ENCODE results near the gene MEF2B.
"Not testable (repeated sequence)": the region's sequence is repeated elsewhere in the genome, so short reads cannot be mapped to it uniquely, and the experiment has no call there.

MEF2B gene

DNA sequence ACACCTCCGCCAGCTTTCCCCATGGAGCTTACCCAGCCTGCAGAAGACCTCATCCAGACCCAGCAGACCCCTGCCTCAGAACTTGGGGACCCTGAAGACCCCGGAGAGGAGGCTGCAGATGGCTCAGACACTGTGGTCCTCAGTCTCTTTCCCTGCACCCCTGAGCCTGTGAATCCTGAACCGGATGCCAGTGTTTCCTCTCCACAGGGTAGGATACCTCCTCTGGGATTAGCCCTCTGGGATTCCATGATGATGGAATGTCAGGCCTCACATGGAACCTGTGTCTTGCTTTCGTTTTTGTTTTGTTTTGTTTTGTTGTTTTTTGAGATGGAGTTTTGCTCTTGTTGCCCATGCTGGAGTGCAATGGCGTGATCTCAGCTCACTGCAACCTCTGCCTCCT is 23.9 kb upstream of the MEF2B start:
- no peak for DNase-seq (ENCODE audit: low read depth in 2 of 3, low spot score in 2 of 3)

DNA sequence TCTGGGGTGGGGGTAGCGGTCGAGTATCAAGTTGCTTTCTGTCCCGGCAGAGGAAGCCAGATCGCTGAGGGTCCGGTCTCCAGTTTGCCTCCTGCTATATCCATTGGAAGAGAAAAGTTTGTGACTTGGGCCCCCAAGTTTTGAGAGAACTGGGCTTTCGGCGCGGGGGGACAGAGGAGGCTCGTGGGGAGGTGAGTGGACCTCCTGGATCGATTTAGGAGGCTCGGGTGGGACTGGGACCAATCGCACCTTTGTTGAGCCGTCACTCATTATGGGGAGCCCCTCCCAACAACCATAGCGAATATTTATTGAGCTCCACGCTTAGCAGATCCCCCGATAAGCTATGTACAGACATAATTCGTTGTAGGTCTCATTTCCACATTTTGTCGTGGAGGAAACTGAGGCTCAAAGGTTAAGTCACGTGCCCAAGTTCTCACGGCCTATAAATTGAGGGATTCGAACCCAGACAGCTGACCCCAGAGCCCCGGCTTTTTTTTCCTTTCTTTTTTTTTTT is 22.9 kb upstream of the MEF2B start:
- DNase-seq (ENCODE audit: low read depth in 2 of 3, low spot score in 2 of 3): no peak

DNA sequence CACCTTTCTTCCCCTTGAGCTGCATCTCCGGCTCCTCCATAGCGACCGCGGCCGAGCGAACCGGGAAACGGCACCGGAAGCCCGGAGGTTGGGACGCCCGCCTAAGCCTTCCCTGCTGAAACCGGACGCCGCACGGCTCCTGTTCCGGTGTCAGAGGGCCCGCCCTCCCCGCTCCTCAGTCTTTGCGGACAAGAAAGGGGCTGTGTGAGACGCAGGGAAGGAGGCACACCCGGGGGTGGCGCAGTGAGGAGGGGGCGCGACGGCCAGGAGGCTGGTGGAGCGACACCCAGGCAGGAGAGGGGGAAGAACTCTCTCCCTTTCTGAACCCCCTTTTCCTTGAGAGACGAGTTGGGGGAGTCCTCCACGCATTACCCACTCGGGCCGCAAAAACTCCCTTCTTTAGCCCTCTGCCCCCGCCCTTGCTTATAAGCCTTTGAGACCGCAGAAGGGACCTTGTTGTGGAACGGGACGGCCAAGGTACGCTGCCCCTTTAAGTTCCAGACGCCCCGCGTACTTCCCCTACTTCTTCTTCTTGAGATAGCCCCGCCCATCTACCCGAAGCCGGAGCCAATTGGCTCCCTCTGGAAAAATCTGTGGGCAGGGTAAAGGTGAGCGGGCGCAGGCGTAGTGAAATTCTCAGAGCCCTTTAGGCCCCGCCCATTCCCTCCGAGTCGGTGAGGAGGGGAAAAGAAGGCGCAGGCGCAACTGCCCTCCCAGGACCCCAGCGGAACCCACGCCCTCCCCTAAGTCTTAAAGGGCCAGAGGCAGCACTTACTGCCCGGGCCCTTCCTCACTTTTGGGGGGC is 22.2 kb upstream of the MEF2B start, which contains the start of the genes BORCS8 and RFXANK:
TSS of gene BORCS8 (minus strand) at position 75 of the 805 bp plus-strand sequence. CDS start at position 40, 35 bp downstream.
TSS of gene RFXANK (plus strand) at position 181 of the 805 bp plus-strand sequence. CDS start 1,689 bp downstream, outside the sequence.
- DNase-seq (ENCODE audit: low read depth in 2 of 3, low spot score in 2 of 3): peak; percentile 79 to 98 (median 94)

DNA sequence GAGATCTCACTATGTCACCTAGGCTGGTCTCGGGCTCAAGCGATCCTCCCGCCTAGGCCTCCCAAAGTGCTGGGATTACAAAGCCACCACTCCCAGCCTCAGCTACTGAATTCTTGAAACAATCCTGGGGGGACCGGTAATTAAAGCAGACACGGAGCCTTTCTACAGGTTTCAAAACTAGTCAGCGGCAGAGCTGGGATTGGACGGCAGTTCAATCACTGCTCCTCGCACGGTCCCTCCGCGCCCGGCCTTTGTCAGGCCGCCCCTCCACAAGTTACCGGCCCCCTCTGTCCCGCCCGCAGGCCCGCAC is 21.7 kb upstream of the MEF2B start:
- DNase-seq (ENCODE audit: low read depth in 2 of 3, low spot score in 2 of 3): no peak

DNA sequence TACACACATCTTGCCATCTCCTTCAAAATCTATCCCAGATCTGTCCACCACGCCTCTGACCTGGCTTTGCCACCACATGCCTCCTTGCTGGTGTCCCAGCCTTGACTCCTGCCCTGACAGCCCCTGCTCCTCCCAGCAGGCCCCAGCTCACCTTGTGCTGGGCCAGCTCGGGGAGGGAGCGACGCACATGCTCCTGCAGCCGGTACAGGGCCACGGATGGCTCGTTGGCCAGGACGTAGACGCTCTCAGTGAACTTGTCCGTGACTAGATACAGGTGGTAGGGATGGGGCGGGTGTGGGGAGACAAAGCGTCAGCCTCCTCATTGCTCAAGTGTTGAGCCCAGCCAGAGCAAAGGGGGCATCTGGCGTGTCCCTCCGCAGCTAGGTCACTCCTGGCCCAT is 16.7 kb upstream of the MEF2B start:
- no peak for DNase-seq (ENCODE audit: low read depth in 2 of 3, low spot score in 2 of 3)

DNA sequence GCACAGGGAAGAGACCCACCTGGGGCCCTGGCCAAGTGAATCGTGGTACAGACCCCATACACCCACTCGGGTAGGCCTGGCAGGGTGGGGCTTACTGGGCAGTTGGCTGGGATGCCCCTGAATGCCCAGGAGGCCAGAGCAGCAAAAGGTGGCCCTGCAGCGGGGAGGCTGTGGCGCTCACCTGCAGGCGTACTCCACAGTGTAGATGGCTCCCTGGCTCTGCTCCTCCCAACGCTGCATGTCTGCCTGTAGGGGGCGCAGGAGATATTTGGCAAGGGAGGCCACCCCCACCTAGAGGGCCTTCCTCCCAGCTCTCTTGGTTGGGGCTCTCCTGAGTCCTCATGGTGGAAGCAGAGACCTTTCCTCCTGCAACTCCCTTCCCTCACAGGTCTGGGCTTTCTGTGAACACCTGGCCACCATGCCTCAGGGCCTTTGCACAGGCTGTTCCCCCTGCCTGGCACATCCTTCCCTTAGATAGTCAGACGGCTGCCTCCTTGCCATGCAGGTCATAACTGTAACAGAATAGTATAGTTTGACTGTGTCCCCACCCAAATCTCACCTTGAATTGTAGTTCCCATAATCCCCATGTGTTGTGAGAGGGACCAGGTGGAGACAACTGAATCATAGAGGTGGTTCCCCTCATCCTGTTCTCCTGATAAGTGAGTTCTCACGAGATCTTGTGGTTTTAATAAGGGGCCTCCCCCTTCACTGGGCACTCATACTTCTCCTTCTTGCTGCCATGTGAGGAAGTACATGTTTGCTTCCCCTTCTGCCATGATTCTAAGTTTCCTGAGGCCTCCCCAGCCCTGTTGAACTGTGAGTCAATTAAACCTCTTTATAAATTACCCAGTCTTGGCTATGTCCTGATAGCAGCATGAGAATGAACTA is 16.0 kb upstream of the MEF2B start:
- DNase-seq (ENCODE audit: low read depth in 2 of 3, low spot score in 2 of 3): peak in 1 of 3 experiments; percentile 38

DNA sequence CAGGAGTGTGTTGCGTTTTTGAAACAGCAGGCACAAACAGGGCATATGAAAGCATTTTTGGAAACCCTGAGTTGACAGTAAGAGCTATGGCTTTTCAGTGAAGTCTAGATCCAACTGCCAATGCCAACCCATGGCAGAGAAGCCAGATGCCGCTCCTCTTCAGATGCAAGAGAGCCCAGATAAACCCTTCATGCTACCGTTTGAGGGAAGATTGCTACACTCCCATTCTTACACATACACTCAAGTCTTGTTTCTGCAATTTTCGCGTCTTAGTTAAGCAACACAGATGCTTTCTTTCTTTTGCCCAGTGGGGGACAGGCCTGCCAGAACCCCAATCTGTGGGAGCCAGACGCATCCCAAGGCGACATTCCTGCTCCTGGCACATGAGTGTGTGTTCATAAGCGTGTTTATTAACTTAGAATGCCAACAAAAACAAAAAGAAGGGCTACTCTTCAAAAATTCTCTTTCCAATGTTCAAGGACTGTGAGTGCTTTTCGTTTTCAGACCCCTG is 11.5 kb upstream of the MEF2B start:
- DNase-seq (ENCODE audit: low read depth in 2 of 3, low spot score in 2 of 3): no peak

DNA sequence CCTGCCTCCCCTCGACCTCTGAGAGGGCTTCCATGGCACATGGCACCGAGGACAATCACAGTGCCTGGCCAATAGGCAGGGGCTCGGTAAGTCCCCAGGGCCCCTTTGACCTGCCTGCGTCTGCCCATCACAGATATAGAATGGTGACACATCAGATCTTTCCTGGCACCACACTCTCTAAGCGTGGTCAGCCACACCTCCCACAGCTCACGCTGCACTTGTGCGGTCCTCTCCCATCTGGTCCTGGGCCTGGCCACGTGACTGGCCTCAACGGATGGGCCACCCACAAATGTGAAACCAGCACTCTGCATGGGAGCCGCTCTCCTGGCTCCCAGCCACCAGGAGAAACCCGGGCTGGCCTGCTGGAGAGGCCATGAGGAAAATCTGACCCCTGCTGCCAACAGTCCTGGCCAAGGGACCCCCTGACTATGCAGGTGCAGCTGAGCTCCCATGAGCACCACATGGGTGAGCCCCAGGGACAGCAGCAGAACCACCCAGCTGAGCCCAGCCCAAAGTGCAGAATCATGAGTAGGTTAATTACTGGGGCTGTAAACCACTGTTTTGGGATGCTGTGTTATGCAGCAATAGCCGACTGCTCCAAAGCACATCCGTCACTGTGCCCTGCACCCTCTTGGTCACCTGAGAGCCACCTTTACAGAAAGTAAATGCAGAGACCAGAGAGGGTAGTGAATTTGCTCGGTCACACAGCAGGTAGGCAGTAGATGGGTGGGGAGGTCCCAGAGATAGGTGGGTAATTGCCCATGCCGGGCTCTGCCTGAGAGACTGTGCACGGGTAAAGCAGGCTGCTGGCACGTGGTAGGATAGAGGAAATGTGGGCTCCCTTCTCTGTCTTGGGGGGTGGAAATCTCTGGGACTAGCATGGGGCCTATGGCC is 9.7 kb upstream of the MEF2B start:
- no peak for DNase-seq (ENCODE audit: low read depth in 2 of 3, low spot score in 2 of 3)

DNA sequence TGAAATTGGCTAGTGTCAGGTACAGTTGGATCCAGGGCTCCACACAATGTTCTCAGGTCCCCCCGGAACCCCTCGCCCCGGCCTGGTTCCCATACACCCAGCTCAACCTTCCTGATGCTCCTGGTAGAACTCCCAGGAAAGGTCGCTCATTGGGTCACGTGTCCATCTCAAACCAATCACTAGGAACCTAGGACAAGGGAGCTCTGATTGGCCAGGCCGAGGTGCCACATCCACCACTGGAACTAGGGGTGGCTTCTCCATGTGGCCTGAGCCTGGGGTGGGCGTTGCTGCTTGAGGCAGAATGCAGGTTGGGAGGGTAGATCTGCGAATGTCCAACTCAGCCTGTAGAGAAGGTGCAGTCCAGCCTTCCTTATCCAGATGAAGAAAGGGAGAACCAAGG is 6.9 kb upstream of the MEF2B start:
- no peak for DNase-seq (ENCODE audit: low read depth in 2 of 3, low spot score in 2 of 3)

DNA sequence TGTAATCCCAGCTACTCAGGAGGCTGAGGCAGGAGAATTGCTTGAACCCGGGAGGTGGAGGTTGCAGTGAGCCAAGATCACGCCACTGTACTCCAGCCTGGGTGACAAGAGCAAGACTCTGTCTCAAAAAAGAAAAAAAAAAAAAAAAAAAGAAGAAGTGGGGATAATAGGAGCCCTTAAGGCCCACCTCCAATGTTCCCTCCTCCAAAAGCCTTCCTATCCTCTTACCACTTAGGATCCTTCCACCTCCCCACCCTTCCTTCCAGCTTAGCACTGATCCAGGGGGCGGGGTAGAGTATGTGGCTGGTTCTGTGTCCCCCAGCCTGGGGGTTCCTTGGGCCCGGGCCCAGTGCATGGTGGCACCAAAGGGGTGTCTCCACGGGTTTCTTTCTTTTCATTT is 3.2 kb upstream of the MEF2B start:
- DNase-seq (ENCODE audit: low read depth in 2 of 3, low spot score in 2 of 3): not testable (repeated sequence)

DNA sequence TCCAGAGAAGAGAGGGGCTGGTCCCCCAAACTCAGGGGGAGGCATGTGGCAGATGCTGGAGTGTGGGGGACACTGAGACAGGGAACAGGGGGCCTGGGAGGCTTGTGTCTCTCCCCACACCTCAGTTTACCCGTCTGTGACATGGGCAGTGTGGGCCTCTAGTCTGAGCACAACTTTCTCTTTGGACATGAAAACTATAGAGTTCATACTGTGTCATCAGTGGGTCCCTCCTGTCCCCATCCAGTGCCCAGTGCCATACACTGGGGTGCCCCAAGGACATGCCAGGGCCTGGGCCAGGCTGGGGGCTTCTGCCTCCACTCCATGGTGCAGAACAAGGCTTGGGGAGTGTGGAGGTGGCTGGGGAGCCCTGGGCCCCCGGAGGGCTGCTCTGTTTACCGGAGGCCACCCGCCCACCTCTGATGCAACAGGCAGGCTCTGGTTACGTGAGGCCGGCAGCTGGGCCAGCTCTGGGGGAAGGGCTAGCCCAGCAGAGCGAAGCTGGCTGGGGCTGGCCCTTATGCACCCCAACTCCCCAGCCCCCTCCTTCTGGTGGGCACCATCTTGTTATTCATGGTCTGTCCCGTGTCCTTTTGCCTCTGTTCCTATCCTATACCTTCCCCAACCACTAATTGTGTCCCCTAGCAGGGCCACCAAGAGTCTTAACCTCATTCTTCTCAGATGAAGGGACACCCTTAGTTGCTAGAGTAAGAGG is 1.9 kb upstream of the MEF2B start:
- DNase-seq (ENCODE audit: low read depth in 2 of 3, low spot score in 2 of 3): no peak

DNA sequence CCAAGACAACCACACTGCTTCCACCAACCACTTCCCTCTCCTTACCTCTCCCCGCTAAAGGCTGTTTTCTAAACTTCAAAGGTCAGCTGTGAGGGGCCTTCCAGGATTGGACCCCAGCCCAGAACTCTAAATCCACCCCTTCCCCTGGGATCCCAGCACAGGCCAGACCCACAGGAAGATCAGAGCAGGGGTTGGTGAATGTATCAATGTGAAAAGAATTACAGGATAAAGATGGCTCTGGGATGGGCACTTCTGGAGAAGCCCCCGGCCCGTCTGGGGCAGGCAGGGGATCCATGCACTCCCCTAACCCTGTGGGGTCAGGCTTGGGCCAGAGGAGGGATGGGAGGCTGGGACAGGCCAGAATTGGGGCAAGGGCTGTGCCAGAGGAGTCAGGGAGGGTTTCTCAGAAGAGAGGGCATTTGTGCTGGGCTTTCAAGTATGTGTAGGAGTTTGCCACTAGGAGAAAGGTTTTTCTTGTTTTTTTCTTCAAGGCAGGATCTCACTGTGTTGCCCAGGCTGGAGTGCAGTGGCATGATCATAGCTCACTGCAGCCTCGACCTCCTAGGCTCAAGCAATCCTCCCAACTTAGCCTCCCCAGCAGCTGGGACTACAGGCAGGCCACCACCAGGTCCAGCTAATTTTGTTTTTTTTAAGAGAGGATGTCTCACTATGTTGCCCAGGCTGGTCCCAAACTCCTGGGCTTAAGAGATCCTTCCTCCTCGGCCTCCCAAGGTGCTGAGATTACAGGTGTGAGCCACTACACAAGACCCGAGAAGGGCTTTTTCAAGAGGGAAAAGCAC is 1.0 kb upstream of the MEF2B start:
- no peak for DNase-seq (ENCODE audit: low read depth in 2 of 3, low spot score in 2 of 3)

DNA sequence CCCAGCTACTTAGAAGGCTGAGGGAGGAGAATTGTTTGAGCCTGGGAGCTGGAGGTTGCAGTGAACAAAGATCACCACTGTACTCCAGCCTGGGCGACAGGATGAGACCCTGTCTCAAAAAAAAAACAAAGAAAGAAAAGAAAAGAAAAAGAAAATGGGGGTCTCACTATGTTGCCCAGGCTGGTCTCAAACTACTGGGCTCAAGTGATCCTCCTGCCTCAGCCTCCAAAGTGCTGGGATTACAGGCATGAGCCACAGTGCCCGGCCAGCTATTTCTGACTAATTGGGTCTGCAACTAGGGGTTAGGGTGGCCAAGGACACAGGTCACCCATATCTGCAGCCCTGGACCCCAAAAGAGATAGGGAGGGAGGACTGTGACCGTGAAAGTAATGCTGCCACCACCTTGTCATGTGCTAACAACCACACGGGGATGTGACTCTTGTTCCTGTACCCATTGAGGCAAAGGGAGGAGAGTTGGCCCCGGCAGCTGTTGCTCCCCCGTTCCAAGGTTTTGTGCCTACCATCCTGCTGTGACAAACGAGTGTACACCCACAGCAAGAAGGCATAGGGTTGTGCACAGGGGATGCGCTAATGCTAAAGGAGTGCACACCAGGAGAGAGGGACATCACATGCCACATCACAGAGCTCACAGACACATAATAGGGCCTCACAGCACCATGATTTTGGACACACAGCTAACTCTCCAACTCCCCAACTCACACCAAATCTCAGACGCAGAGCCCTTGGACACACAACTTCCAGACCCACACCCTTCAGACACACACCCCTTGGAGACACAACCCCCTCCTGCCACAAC is 619 bp downstream of the MEF2B start:
- no peak for DNase-seq (ENCODE audit: low read depth in 2 of 3, low spot score in 2 of 3)

DNA sequence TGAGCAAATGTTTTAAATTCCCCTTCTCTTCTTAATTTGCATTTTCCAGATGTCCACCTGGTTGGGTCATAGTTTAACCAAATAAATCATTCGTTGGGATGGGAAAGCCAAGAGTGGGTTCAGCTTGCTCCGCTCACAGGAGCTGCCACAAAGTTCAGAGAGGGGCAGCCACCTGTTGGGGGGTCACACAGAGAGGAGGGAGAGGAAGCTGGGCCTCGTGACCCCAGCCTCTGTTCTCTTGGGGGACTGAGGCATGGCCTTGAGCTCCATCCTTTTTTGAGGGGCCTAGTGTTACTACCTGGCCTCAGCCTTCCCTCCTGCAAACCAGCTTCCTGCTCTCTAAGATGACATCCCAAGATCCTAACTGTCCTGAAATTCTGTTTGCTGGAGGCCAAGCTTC is 2.5 kb downstream of the MEF2B start:
- DNase-seq (ENCODE audit: low read depth in 2 of 3, low spot score in 2 of 3): no peak

DNA sequence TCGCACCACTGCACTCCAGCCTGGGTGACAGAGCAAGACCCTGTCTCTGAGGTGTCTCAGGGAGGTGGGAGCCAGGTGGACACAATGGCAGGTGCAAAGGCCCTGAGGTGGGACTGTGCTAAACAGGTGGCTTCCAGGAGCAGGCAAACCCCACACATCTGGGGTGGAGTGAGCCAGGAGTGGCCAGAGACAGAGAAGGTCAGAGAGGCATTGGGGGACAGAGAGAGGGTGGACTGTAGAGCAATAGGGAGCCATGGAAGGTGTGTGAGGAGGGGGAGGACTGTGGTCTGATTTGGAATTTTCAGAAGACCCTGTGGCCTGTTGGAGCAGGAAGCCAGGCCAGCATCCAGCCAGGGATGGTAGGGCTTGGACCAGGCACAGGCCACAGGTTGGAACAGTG is 4.7 kb downstream of the MEF2B start:
- no peak for DNase-seq (ENCODE audit: low read depth in 2 of 3, low spot score in 2 of 3)

DNA sequence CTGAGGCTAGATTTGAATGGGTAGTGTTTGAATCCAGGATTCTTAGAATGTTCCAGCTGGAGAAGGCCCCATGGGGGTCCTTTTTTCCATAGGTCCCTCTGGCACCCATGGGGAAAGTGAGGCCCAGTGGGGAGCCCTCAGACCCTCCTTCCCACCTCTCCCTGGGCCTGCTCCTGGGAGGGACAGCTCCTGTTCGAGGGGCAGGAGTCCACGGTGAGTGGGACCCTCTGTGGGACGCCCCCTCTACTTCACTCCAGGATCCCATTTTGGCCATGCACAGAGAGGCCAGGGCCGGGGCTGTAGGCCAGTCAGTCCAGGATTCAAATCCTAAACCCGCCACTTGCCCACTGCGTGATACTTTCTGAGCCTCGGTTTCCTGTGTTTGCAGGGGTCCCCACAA is 7.6 kb downstream of the MEF2B start:
- DNase-seq (ENCODE audit: low read depth in 2 of 3, low spot score in 2 of 3): no peak

DNA sequence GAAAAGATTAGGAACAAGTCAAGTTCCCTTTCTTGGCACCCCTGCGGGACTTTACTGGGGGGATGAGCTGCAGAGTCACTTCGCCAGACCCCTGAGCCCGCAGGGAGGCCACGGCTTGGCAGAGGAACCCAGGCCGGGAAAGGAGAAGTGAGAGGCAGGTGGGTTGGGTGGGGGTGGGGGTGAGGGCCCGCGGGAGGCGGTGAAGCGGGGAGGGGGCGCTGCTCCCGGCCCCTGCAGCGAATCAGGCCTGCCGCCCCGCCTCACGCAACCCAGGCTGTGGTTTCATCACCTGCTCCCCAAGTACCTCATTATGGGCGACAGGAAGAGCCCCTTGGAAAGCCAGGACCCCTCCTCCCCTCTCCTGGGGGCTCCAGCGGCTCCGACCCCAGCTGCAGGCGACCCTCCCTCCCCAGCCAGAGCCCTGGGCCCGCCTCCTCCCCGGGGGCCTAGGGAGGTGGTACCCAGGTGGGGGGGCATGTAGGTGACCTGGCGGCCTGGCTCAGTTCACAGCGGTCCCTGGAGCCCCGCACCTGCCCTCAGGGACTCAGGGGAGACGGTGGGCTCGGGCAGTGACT is 9.5 kb downstream of the MEF2B start:
- DNase-seq (ENCODE audit: low read depth in 2 of 3, low spot score in 2 of 3): no peak

DNA sequence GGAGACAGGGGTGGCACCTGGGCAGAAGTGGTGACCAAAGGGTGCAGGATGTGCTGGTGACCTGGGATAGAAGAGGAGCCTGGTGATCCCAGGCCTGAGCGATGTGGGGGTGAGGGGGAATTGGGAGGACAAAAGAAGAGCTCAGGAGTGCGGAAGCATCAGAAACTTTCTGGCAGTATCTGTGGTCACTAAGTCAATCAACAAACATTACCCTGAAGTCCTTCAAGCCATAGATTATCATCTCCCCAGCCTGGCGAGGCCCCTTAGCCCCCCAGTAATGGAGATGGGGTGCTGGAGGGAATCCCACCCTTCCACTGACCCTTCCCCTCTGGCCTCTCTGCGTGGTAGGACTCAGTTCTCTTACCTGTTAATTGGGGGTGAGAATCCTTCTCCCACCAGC is 10.5 kb downstream of the MEF2B start:
- no peak for DNase-seq (ENCODE audit: low read depth in 2 of 3, low spot score in 2 of 3)
